ENCODE results near the gene APBA2.

Gene APBA2

DNA sequence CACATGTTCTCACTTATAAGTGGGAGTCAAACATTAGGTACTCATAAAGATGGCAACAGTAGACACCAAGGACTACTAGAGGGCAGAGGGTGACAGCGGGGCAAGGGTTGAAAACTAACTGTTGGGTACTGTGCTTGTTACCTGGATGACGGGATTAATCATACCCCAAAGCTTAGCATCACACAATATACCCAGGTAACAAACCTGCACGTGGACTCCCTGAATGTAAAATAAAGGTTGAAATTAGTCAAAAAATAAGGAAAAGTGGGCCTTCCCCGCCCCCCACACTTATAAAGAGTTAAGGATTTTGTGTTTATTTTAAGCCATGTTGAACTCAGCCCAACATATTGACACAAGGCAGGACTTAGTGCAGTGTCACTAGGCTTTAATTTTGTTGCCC, 96.1 kb downstream of the APBA2 start:
- DNase-seq (ENCODE audit: low spot score): no peak
- TF ChIP-seq, protein P1, sequence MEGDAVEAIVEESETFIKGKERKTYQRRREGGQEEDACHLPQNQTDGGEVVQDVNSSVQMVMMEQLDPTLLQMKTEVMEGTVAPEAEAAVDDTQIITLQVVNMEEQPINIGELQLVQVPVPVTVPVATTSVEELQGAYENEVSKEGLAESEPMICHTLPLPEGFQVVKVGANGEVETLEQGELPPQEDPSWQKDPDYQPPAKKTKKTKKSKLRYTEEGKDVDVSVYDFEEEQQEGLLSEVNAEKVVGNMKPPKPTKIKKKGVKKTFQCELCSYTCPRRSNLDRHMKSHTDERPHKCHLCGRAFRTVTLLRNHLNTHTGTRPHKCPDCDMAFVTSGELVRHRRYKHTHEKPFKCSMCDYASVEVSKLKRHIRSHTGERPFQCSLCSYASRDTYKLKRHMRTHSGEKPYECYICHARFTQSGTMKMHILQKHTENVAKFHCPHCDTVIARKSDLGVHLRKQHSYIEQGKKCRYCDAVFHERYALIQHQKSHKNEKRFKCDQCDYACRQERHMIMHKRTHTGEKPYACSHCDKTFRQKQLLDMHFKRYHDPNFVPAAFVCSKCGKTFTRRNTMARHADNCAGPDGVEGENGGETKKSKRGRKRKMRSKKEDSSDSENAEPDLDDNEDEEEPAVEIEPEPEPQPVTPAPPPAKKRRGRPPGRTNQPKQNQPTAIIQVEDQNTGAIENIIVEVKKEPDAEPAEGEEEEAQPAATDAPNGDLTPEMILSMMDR (IDR thresholded peaks at IDR 0.05; ENCODE audit: extremely low read depth, missing control alignments): no peak

DNA sequence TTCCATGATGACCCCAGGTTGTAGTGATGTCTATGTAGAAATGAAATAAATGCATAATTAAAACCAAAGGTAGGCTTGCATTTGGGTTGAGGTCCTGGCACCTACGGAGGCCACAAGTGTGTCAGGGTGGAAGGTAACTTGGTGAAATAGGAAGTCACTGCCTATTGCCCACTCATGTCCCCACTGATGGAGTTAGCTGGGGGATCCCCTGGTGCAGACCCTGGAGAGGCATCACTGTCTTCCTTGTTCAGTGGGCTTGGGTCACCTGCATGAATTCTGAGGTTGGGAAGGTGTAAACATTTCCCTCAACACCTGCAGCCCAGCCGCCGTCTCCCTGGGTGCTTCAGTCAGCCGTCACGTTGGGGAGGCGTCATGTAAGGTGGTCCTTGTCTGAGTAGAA, 97.1 kb downstream of the APBA2 start:
- DNase-seq (ENCODE audit: low spot score): no peak
- TF ChIP-seq, protein P1 (IDR thresholded peaks at IDR 0.05; ENCODE audit: extremely low read depth, missing control alignments): no peak

DNA sequence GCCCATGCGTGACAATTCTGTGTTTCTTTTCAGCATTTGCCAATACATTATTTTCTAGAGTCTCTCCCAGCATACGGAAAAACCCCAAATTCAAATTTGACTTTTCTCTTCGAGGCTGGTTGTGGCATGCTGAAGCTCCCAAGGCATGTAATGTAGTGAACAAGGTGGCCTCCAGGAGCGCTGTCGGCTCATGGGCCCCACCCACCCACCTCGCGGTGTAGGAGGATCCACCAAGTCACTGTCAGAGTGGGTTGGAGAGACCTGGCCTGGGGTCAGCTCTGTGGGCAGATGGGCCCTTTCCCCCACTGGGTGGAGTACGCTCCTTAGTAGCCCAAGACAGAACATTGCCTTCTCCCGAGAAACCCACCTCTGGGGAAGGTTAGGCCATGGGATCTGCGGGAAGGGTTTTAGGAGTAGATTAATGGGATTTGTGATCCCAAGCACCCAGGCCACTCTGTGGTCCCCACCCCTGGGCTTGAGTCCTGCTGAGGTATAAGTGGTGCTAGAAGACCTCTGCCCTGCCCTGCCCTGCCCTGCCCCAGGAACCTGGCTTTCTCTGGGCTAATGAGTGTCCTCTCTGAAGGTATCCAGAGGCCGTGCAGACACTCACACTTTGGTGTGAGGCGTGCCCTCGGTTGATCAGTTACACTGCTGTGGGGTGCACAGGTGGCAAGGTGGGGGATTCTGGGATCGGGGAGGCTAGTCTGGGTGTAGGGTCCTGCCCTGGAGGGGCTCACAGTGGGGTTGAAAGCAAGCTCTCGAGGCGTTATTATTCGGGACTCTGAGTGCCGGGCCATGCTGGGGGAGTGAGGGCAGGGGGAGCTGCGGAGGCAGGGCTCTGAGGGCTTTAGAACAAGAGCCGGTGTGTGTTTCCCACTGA, 97.9 kb downstream of the APBA2 start:
- TF ChIP-seq, protein P1 (IDR thresholded peaks at IDR 0.05; ENCODE audit: extremely low read depth, missing control alignments): no peak
- DNase-seq (ENCODE audit: low spot score): no peak

DNA sequence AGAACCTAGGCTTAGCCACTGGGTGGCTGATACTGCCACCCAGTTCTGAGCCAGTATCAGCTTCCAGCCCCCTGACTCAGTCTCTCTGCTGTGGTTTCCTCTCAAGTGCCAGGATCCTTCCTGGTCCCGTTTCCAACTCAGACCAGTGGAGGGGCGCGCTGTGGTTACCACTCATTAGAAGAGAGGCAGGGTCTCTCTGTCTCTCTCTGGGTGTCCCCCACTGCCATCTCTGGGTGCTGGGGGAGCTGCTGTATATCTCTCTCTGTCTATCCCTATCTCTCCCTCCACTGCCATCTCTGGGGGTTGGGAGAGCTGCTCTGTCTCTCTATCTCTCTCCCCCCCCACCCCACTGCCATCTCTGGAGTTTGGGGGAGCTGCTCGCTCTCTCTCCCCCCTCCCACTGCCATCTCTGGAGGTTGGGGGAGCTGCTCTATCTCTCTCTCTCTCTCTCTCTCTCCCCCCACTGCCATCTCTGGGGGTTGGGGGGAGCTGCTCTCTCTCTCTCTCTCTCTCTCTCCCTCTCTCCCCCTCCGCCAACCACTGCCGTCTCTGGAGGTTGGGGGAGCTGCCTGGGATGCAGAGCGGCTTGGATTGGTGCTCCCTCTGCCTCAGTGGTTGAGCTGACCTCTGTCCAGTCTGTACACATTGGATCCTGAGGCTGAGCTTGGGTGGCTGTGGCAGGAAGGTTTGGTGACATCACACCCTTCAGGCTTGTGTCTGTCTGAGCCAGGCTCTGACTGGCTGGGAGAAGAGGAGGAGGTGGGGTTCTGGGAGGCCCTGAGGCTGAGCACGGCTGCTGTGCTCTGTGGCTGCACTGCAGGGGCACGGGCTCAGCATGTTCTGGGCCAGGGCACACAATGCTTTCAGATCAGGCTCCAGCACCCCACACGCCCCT, 98.9 kb downstream of the APBA2 start:
- TF ChIP-seq, protein P1 (IDR thresholded peaks at IDR 0.05; ENCODE audit: extremely low read depth, missing control alignments): no peak
- DNase-seq (ENCODE audit: low spot score): no peak

DNA sequence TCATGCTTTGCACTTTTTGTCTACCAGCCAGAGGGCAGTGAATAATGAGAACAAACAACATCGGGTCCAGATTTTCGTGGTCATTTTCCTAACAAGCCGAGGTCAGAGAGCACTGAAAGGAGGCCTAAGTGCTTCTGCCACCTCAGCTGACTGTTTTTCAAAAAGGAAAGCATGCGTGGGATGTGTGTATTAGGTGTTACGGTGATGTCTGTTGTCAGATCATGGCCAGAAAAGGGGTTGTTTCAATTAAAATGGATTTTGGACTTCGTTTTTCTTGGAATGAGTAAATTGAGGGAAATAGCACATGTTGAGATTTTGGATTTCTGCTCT, 99.5 kb downstream of the APBA2 start:
- TF ChIP-seq, protein P1 (IDR thresholded peaks at IDR 0.05; ENCODE audit: extremely low read depth, missing control alignments): no peak
- DNase-seq (ENCODE audit: low spot score): no peak

DNA sequence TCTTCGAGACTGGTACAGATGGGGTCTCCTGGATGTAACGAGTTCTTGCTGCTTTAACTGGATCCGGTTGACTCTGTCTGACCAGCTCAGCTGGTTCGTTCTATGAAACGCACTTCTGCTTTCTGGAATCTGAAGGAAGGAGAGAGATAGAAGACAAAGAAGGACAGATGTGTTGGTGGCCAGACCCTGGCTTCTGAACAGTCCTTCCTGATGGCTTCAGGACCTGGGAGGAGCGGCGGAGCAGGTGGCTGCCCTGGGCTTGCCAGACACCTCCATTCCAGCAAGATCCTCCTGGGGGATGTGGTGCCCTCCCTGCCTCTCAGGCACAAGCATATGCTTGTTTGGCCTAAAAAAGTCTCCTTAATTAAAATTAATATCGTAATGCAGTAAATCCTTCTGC, 99.9 kb downstream of the APBA2 start:
- no peak for DNase-seq (ENCODE audit: low spot score)
- TF ChIP-seq, protein P1 (IDR thresholded peaks at IDR 0.05; ENCODE audit: extremely low read depth, missing control alignments): no peak

DNA sequence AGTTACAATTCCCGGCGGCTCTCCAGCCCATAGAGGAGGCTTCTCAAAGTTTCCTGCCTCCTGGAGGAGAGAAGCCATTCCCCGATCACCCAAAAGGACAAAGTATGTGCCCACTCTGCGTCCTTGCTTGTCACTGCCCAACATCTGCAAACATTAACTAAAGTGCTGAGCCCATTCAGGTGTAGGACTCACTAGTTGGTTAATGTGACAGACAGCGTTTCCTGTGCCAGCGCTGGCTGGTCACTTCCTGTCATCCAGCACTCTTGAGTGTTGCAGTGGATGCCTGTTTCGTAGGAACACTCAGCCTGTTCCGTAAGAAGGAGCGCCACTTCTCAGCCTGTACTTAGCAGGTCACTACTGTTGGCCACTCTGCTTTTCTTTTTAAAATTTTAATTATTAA, 100.3 kb downstream of the APBA2 start:
- TF ChIP-seq, protein P1 (IDR thresholded peaks at IDR 0.05; ENCODE audit: extremely low read depth, missing control alignments): no peak
- DNase-seq (ENCODE audit: low spot score): no peak

Data from GM20000 (cell line).